WI38 (cell line): ENCODE data around the gene CREB1.

Experiments
- H3K4me3 ChIP-seq: 2 replicates; pipeline ENCODE4 v1.5.1; 2011; ENCODE audit warnings: low read depth, mild to moderate bottlenecking, control low read depth, low read length
- CTCF ChIP-seq: IDR thresholded peaks from 2 replicates; pipeline ENCODE4 v1.5.1; 2012; ENCODE audit warnings: low read depth, mild to moderate bottlenecking, control low read depth, low read length

Gene CREB1

DNA sequence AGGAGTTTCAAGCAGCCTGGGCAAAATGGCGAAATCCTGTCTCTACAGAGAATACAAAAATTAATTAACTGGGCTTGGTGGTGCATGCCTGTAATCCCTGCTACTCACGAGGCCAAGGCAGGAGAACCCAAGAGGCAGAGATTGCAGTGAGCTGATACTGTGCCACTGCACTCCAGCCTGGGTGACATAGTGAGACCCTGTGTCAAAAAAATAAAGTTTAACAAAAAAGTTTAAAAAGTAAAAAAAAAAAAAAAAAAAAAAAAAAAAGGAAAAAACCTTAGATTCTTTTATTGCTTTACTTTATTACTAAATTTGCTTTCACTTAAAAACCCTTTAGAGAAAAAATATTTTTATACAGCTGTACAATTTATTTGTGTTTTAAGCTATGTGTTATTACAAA is 10.7 kb downstream of the CREB1 start:
- no peak overlapping the region for H3K4me3 ChIP-seq
- TF ChIP-seq CTCF, result no peak

DNA sequence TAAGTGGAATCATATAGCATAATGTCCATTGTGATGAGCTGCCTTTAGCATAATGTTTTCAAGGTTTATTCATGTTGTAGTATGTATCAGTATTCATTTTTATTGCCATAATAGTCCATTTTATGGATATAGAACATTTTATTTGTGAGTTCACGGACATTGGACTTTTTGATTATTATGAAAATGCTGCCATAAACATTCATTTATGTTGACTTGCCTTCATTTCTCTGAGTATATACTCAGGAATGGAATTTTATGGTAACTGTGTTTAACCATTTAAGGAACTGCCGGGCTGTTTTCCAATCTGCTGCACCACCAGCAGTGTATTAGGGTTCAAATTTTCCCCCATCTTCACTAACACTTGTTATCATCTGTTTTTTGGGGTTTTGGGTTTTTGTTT is 12.2 kb downstream of the CREB1 start:
- no peak overlapping the region for H3K4me3 ChIP-seq
- no peak for TF ChIP-seq CTCF

DNA sequence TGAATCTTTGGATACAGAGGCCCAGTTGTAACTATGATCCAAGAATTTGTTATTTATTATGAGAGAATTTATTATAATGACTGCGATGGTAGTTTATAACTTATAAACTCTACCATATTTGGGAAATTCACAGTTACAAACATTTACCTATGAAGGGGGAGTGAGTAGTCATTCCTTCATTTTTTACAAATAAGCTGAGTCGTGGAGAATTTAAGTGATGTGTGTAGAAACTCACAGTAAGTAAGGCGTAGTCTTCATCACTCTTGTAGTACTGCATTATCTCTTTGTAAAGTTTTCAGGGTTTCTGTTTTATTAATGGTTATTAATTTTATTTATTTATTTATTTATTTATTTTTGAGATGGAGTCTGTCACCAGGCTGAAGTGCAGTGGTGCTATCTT is 13.5 kb downstream of the CREB1 start:
- no peak for TF ChIP-seq CTCF
- no peak overlapping the region for H3K4me3 ChIP-seq

DNA sequence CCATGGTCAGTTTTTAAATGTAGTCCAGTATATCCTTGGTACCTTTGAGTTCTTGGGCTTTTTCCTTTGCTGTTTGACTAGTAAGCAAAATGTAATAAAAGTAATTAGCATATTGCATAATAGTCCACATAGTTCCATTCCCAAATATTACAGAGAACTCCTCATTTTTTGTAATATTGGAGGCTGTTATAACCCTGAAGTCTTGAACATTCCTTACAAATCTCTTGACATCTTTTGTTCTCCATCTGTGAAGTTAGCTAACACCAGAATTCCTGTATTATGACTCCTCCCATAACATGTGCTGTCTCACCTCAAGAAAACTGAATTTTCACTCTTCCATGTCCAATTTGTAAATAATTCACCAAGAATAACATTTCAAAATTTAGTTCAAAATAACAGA is 17.1 kb downstream of the CREB1 start:
- H3K4me3 ChIP-seq, result no peak overlapping the region

DNA sequence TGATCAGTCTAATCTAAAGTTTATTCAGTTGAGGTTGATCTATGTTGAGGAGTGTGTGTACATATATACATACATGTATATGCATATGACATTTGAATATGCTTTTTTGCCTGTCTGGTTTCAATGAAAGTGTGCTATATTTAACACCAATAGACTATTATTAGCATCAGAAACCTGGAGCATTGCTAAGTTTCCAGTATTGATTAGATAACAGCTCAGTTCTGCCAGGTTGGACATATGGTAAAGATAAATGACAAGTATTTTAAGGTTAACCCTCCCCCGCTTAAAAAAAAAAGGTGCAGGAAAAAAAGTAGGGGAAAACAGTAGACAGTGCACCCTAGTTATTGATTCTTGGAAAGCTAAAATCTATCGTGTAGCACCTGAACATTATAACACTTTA is 19.4 kb downstream of the CREB1 start:
- no peak for TF ChIP-seq CTCF
- no peak overlapping the region for H3K4me3 ChIP-seq

More for the DNA sequence above, 17.1 kb downstream of the CREB1 start:
- no peak for TF ChIP-seq CTCF

GRCh38 chr2:207558079-207558491 is 28.3 kb downstream of the CREB1 start:
- no peak overlapping the region for H3K4me3 ChIP-seq
- TF ChIP-seq CTCF, result no peak

- no peak overlapping the region for H3K4me3 ChIP-seq
- TF ChIP-seq CTCF, result no peak
These were observed 31.8 kb downstream of the CREB1 start for GRCh38 chr2:207561386-207562080.
